GM12878 (cell line): ENCODE results near the gene CWC27. TPM values are rescaled to one million over a fixed set of nuclear protein-coding genes. Genes with fewer than 3 reads are reported as not detected.
A peak's percentile ranks its signal among the peaks of the same experiment; 100 is the strongest.

Experiments
- ATAC-seq: fragments of 200-7000 bp; cut with Tn5 transposase; 3 replicates; pipeline ENCODE4 v1.9.1; 2020; ENCODE audit warnings: mild to moderate bottlenecking, moderate library complexity
- BruUV-seq: library from RNA; stranded (reverse); fragments of 400-500 nt; replicated peaks from 2 replicates; lab custom pipeline; 2021; lab: Mats Ljungman, UMichigan
- CTCF ChIA-PET: fragments of 300-600 bp; sonication (Branson Sonifier 250); formaldehyde crosslinking; extraction: SDS; loops from one replicate; lab custom pipeline; 2021; ENCODE audit warnings: inconsistent platforms; lab: Yijun Ruan, JAX
- POLR2A ChIA-PET: fragments of 350-600 bp; formaldehyde crosslinking; extraction: SDS; loops from one replicate; lab custom pipeline; 2021; ENCODE audit warnings: inconsistent platforms; lab: Charles Lee
- RAD21 ChIA-PET: fragments of 300-600 bp; sonication (Branson Sonifier 250); formaldehyde crosslinking; loops from one replicate; lab custom pipeline; 2023; ENCODE audit warnings: antibody characterized with exemption; ENCODE audit not compliant: unreplicated experiment; lab: Charles Lee
- SMC1A ChIA-PET: fragments of 300-600 bp; sonication (Branson Sonifier 250); formaldehyde crosslinking; loops from one replicate; lab custom pipeline; 2023; ENCODE audit not compliant: unreplicated experiment, uncharacterized antibody; lab: Charles Lee
- DNase-seq: peaks from one replicate; pipeline ENCODE4 v3.0.0-alpha.2; 2011; ENCODE audit warnings: low read depth, low spot score
- FAIRE-seq: peaks from 3 replicates; lab custom pipeline; 2011; peaks lifted over from hg19 to GRCh38; lab: Jason Lieb, UNC
- H2AFZ ChIP-seq: 2 replicates; pipeline ENCODE4 v1.6.0; 2011; ENCODE audit warnings: low read depth, low read length, control low read depth; ENCODE audit not compliant: control insufficient read depth
- H3K27ac ChIP-seq: 2 replicates; pipeline ENCODE4 v1.5.1; 2011; ENCODE audit warnings: control low read depth; ENCODE audit not compliant: control insufficient read depth, insufficient read depth
- H3K27me3 ChIP-seq, 2 experiments: replicated peaks in 1 of 2; 2 replicates each; pipeline versions ENCODE4 v1.6.0 to v1.6.1; 2011; ENCODE audit warnings: low read length in 1 of 2; ENCODE audit not compliant: control insufficient read depth in 2 of 2, insufficient read depth in 2 of 2
- H3K36me3 ChIP-seq, 2 experiments: 2 replicates each; pipeline ENCODE4 v1.5.1; 2011; ENCODE audit warnings: low read length in 1 of 2; ENCODE audit not compliant: control insufficient read depth in 2 of 2, insufficient read depth in 2 of 2
- H3K4me1 ChIP-seq: 2 replicates; pipeline ENCODE4 v1.6.1; 2011; ENCODE audit warnings: mild to moderate bottlenecking, low read length, moderate library complexity, mixed read lengths; ENCODE audit not compliant: control insufficient read depth, insufficient read depth
- H3K4me2 ChIP-seq: 2 replicates; pipeline ENCODE4 v1.6.0; 2011; ENCODE audit warnings: control low read depth; ENCODE audit not compliant: control insufficient read depth, insufficient read depth
- H3K4me3 ChIP-seq: fragments of 200-600 bp; sonication (generic); 2 replicates; pipeline ENCODE4 v1.5.1; 2016
- H3K79me2 ChIP-seq: 2 replicates; pipeline ENCODE4 v1.6.0; 2011; ENCODE audit warnings: low read length; ENCODE audit not compliant: control insufficient read depth, insufficient read depth
- H3K9ac ChIP-seq: 2 replicates; pipeline ENCODE4 v1.8.0; 2011; ENCODE audit warnings: low read length, control low read depth, mixed read lengths; ENCODE audit not compliant: control insufficient read depth, insufficient read depth
- H3K9me3 ChIP-seq: replicated peaks from 3 replicates; pipeline ENCODE4 v1.5.1; 2011; ENCODE audit warnings: mild to moderate bottlenecking, low read length; ENCODE audit not compliant: control insufficient read depth, insufficient read depth
- H4K20me1 ChIP-seq: 2 replicates; pipeline ENCODE4 v1.6.0; 2011; ENCODE audit not compliant: control insufficient read depth, insufficient read depth
- ATF7 ChIP-seq: fragments of 450-650 bp; IDR thresholded peaks from 2 replicates; pipeline ENCODE4 v1.6.1; 2016; ENCODE audit warnings: low read depth, mild to moderate bottlenecking
- CHD4 ChIP-seq: fragments of 200-600 bp; sonication (generic); IDR thresholded peaks from 2 replicates; pipeline ENCODE4 v1.6.1; 2016; ENCODE audit warnings: mild to moderate bottlenecking
- DPF2 ChIP-seq: fragments of 450-650 bp; IDR thresholded peaks from 2 replicates; pipeline ENCODE4 v1.6.1; 2017; ENCODE audit warnings: mild to moderate bottlenecking
- EZH2 ChIP-seq: IDR thresholded peaks from 2 replicates; pipeline ENCODE4 v1.6.1; 2012; ENCODE audit warnings: low read depth, mild to moderate bottlenecking, control low read depth, inconsistent platforms, low read length, borderline replicate concordance; ENCODE audit not compliant: control insufficient read depth
- FOS ChIP-seq: IDR thresholded peaks from 3 replicates; pipeline ENCODE4 v1.6.1; 2011; ENCODE audit warnings: borderline replicate concordance; ENCODE audit not compliant: insufficient read length; ENCODE audit errors: extremely low read depth
- FOXK2 ChIP-seq: fragments of 450-650 bp; IDR thresholded peaks from 2 replicates; pipeline ENCODE4 v1.6.1; 2017; ENCODE audit warnings: mild to moderate bottlenecking, moderate library complexity
- FOXM1 ChIP-seq: IDR thresholded peaks from 2 replicates; pipeline ENCODE4 v1.6.1; 2012; ENCODE audit warnings: low read depth, mild to moderate bottlenecking, inconsistent platforms, low read length, moderate library complexity
- IRF4 ChIP-seq: IDR thresholded peaks from 2 replicates; pipeline ENCODE4 v1.6.1; 2011; ENCODE audit warnings: low read depth, low read length
- MEF2A ChIP-seq: IDR thresholded peaks from 2 replicates; pipeline ENCODE4 v1.6.1; 2011; ENCODE audit warnings: low read depth, mild to moderate bottlenecking, low read length, moderate library complexity; ENCODE audit not compliant: insufficient read depth
- PML ChIP-seq: IDR thresholded peaks from 2 replicates; pipeline ENCODE4 v1.6.1; 2012; ENCODE audit warnings: low read length, inconsistent platforms
- RB1 ChIP-seq: fragments of 450-650 bp; formaldehyde crosslinking; IDR thresholded peaks from 2 replicates; pipeline ENCODE4 v1.6.1; 2017; ENCODE audit warnings: mild to moderate bottlenecking, borderline replicate concordance
- RELA ChIP-seq: fragments of 450-650 bp; IDR thresholded peaks from 2 replicates; pipeline ENCODE4 v1.8.0; 2014; ENCODE audit warnings: borderline replicate concordance; ENCODE audit not compliant: partially characterized antibody
- ZBED1 ChIP-seq: IDR thresholded peaks from 2 replicates; pipeline ENCODE4 v1.6.1; 2016; ENCODE audit warnings: borderline replicate concordance
- ZBTB11 ChIP-seq: fragments of 450-650 bp; formaldehyde crosslinking; IDR thresholded peaks from 2 replicates; pipeline ENCODE4 v1.5.0; 2022; ENCODE audit warnings: mild to moderate bottlenecking, missing genetic modification characterization
- WGBS: methylation state at CpG from one replicate; pipeline ENCODE4 v1.1.6; 2016; ENCODE audit warnings: low lambda C conversion rate; ENCODE audit not compliant: insufficient replicate concordance, insufficient coverage; ENCODE audit errors: missing lambda C conversion rate; 5-methylcytosine and 5-hydroxymethylcytosine counted together
- in situ Hi-C: fragments of 300-500 bp; cut with MboI; formaldehyde crosslinking; loops from 9 replicates; pipeline ENCODE4 v1.14.3; 2018; ENCODE audit warnings: mixed read lengths
- intact Hi-C: fragments of 100-400 bp; cut with micrococcal nuclease; formaldehyde crosslinking; loops from one replicate; pipeline ENCODE4 v1.14.2; 2022; ENCODE audit not compliant: unreplicated experiment
- polyA plus RNA-seq, 11 experiments: library from polyadenylated mRNA; depleted of rRNA in 4 of 11; unstranded in 6 of 11; stranded (reverse) in 5 of 11; fragments of >200 nt; fragmentation: Nextera tagmentation in 4 of 11; fragmentation: Illumina TruSeq in 1 of 11; extraction: Ambion mirVana in 4 of 11; extraction: Trizol in 1 of 11; gene quantifications; 1 replicate in 1 of 11; 2 replicates in 10 of 11; pipeline versions ENCODE4 v1.2.1 to v1.2.3, GENCODE V29; 2011 to 2016; ENCODE audit warnings: inconsistent platforms in 2 of 11, missing spikeins in 2 of 11, low read depth in 1 of 11
- total RNA-seq, 4 experiments: library from RNA; depleted of rRNA in 3 of 4; stranded (reverse); fragments of >200 nt in 3 of 4; fragmentation: Illumina TruSeq in 1 of 4; extraction: Trizol in 1 of 4; gene quantifications; 2 replicates each; pipeline versions ENCODE4 v1.2.1 to v1.2.3, GENCODE V29; 2013 to 2021
- TF ChIP-seq, protein P1 (sequence below): fragments of 150-350 bp; IDR thresholded peaks from 2 replicates; pipeline ENCODE4 v1.6.1; 2016; ENCODE audit warnings: low read depth, low read length

The CWC27 gene
- total and polyA plus RNA-seq, 10 of the 15 experiments (the other 5 are each of a cell fraction or from before 2014, with no cell fraction given), result 21.7 to 61.9 (median 47.0) TPM

- TF ChIP-seq, protein P1, sequence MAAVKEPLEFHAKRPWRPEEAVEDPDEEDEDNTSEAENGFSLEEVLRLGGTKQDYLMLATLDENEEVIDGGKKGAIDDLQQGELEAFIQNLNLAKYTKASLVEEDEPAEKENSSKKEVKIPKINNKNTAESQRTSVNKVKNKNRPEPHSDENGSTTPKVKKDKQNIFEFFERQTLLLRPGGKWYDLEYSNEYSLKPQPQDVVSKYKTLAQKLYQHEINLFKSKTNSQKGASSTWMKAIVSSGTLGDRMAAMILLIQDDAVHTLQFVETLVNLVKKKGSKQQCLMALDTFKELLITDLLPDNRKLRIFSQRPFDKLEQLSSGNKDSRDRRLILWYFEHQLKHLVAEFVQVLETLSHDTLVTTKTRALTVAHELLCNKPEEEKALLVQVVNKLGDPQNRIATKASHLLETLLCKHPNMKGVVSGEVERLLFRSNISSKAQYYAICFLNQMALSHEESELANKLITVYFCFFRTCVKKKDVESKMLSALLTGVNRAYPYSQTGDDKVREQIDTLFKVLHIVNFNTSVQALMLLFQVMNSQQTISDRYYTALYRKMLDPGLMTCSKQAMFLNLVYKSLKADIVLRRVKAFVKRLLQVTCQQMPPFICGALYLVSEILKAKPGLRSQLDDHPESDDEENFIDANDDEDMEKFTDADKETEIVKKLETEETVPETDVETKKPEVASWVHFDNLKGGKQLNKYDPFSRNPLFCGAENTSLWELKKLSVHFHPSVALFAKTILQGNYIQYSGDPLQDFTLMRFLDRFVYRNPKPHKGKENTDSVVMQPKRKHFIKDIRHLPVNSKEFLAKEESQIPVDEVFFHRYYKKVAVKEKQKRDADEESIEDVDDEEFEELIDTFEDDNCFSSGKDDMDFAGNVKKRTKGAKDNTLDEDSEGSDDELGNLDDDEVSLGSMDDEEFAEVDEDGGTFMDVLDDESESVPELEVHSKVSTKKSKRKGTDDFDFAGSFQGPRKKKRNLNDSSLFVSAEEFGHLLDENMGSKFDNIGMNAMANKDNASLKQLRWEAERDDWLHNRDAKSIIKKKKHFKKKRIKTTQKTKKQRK, result no peak
- no peak for TF ChIP-seq IRF4
- TF ChIP-seq FOXK2, result no peak
These were observed 292.7 kb downstream of the CWC27 start (continued) for GRCh38 chr5:65061250-65061973.

DNA sequence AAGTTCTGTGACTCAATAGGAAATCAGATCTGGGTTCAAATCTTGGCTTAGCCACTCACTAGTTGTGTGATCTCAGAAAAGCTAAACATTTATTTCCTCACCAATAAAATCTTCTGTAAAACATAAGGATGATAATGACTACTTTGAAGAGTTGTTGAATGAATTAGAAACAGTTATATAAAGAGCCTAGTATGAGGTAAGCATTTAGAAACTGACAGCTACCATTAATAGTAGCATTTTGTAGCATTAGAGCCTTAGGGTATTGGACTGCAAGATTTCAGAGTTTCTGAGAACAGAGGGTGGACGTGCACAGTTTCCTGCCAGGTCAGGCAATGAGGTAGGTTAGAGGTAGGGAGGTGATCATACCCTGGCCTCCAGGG lies 293.2 kb downstream of the CWC27 start:
- intact Hi-C loops, result loop anchor here (1.0 to 10.0 kb wide), 3 partner anchors 14 to 420 kb away; partner anchors contain the start of gene ADAMTS6
- Histone ChIP-seq H4K20me1 (no peaks in the 10 kb centered on the region), H3K36me3 (no peaks in the 10 kb centered on the region), H3K4me3 (peak overlapping the region; percentile 41; the same call in 1 of the 2 replicates), H3K79me2 (no peaks in the 10 kb centered on the region), H3K9ac (peak overlapping the region; percentile 68), H3K4me1 (peaks cover 66% of the 10 kb centered on the region), H3K27me3 (no peaks in the 10 kb centered on the region), H2AFZ (peak overlapping the region; percentile 79), H3K9me3 (peaks cover 8% of the 10 kb centered on the region; the same call in 2 of the 3 replicates), H3K4me2 (peak overlapping the region; percentile 81), H3K27ac (peak overlapping the region; percentile 95)
- FAIRE-seq (no peak), ATAC-seq (peak; percentile 66), DNase-seq (peak; percentile 51)
- SMC1A ChIA-PET, result interaction anchor here (0.7 to 25.4 kb wide), 18 partner anchors 10 to 421 kb away, joined by 3 to 614 read pairs (median 4); no protein-coding TSS in a partner anchor
- in situ Hi-C loops, result loop anchor here (25.0 kb wide), 1 partner anchor 875 kb away; no protein-coding TSS in a partner anchor
- POLR2A ChIA-PET, result interaction anchor here (0.6 to 5.0 kb wide), 5 partner anchors 14 to 57 kb away, joined by 3 to 49 read pairs (median 6); no protein-coding TSS in a partner anchor
- RAD21 ChIA-PET, result interaction anchor here (0.6 to 6.8 kb wide), 14 partner anchors 8 to 903 kb away, joined by 3 to 123 read pairs (median 7); partner anchors contain the start of gene ADAMTS6
- whole genome bisulfite sequencing, result 0% methylated on average over 1 of the region's 1 CpG
- no TSS peak for BruUV-seq
- CTCF ChIA-PET, result interaction anchor here (0.7 to 3.8 kb wide), 10 partner anchors 9 to 421 kb away, joined by 4 to 25 read pairs (median 6); no protein-coding TSS in a partner anchor
- TF ChIP-seq PML (peak; percentile 54; the same call in 1 of the 2 replicates), RB1 (peak; percentile 36; the same call in 1 of the 2 replicates), CHD4 (0 out of 2 replicates have a peak, but pooled peaks have one; percentile 15), RELA (no peak), EZH2 (no peak), FOXM1 (0 out of 2 replicates have a peak, but pooled peaks have one; percentile 27), MEF2A (peak; percentile 62), ZBTB11 (CRISPR knock-in tag) (no peak), ATF7 (peak; percentile 74; the same call in 1 of the 2 replicates), FOS (no peak), DPF2 (no peak; the same call in 1 of the 2 replicates), ZBED1 (peak; percentile 51; the same call in 1 of the 2 replicates)
